Measurements from ENCODE around the gene DERA.

DNA sequence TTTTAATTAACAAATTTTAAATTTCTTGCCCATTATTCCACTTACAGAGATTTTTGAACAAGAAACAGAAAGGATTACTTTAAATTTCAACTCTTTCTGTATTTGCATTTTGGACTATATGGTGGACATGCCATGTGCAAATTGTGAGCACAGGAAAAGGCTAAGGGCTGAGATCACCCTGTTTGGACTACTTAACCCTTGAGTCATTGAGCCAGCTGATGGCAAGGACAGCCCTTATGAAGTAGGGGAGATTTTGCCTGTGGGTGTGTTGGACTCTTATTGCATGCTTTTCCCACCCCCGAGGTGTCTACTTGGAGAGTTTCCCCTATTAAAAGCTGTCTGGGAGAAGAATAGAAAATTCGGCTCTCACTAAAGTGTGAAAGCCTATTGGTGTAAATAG, 17.2 kb downstream of the DERA start:
- TF ChIP-seq, protein P1, sequence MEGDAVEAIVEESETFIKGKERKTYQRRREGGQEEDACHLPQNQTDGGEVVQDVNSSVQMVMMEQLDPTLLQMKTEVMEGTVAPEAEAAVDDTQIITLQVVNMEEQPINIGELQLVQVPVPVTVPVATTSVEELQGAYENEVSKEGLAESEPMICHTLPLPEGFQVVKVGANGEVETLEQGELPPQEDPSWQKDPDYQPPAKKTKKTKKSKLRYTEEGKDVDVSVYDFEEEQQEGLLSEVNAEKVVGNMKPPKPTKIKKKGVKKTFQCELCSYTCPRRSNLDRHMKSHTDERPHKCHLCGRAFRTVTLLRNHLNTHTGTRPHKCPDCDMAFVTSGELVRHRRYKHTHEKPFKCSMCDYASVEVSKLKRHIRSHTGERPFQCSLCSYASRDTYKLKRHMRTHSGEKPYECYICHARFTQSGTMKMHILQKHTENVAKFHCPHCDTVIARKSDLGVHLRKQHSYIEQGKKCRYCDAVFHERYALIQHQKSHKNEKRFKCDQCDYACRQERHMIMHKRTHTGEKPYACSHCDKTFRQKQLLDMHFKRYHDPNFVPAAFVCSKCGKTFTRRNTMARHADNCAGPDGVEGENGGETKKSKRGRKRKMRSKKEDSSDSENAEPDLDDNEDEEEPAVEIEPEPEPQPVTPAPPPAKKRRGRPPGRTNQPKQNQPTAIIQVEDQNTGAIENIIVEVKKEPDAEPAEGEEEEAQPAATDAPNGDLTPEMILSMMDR (IDR thresholded peaks at IDR 0.05 in 8 of 11, conservative IDR thresholded peaks at IDR 0.05 in 3 of 11), result no peak
- TF ChIP-seq POLR2A (IDR thresholded peaks at IDR 0.05) (no peak), POLR2AphosphoS5 (IDR thresholded peaks at IDR 0.05) (no peak)
